Calu3 (cell line): ENCODE data around the gene MYPN. TPM values are rescaled to one million over a fixed set of nuclear protein-coding genes. Genes with fewer than 3 reads are reported as not detected.

Source experiments
- BruUV-seq: library from RNA; stranded (reverse); fragments of 400-500 nt; replicated peaks from 2 replicates; lab custom pipeline; 2021; lab: Mats Ljungman, UMichigan
- CTCF ChIA-PET: fragments of 300-600 bp; sonication (Branson Sonifier 250); formaldehyde crosslinking; loops from one replicate; lab custom pipeline; 2022; ENCODE audit warnings: antibody characterized with exemption; lab: Charles Lee
- DNase-seq: peaks from one replicate; pipeline ENCODE4 v3.0.0; 2022
- H3K27ac Mint-ChIP-seq: one replicate; pipeline ENCODE4 v1.8.0; 2022; ENCODE audit warnings: mixed read lengths; ENCODE audit not compliant: unreplicated experiment
- H3K27me3 Mint-ChIP-seq: one replicate; pipeline ENCODE4 v1.8.0; 2022; ENCODE audit warnings: mixed read lengths; ENCODE audit not compliant: unreplicated experiment
- H3K36me3 Mint-ChIP-seq: one replicate; pipeline ENCODE4 v1.8.0; 2022; ENCODE audit warnings: mild to moderate bottlenecking, moderate library complexity, mixed read lengths; ENCODE audit not compliant: insufficient read depth, unreplicated experiment
- H3K4me1 Mint-ChIP-seq: one replicate; pipeline ENCODE4 v1.8.0; 2022; ENCODE audit warnings: mild to moderate bottlenecking, low read depth, mixed read lengths; ENCODE audit not compliant: unreplicated experiment
- H3K4me3 Mint-ChIP-seq: one replicate; pipeline ENCODE4 v1.8.0; 2022; ENCODE audit warnings: mild to moderate bottlenecking, low read depth, moderate library complexity, mixed read lengths; ENCODE audit not compliant: unreplicated experiment
- H3K9me3 Mint-ChIP-seq: one replicate; pipeline ENCODE4 v1.8.0; 2022; ENCODE audit warnings: low read depth, mixed read lengths; ENCODE audit not compliant: unreplicated experiment
- CTCF ChIP-seq: fragments of 200-600 bp; IDR thresholded peaks from one replicate; pipeline ENCODE4 v1.8.0; 2022; ENCODE audit warnings: antibody characterized with exemption; ENCODE audit not compliant: unreplicated experiment
- intact Hi-C: fragments of 100-400 bp; cut with micrococcal nuclease; formaldehyde crosslinking; loops from one replicate; pipeline ENCODE4 v1.10.0; 2022; ENCODE audit not compliant: unreplicated experiment
- total RNA-seq: library from RNA; stranded (reverse); gene quantifications from 2 replicates; pipeline ENCODE4 v1.2.3, GENCODE V29; 2022

The MYPN gene
- total RNA-seq, 1 experiment from 2014 or later: 0.38 TPM

GRCh38 chr10:68077026-68077425, 32.3 kb upstream of the MYPN start:
- Mint-ChIP-seq H3K36me3 (peaks cover 29% of the 10 kb centered on the region), H3K27me3 (no peaks in the 10 kb centered on the region), H3K4me3 (no peak overlapping the region), H3K27ac (no peak overlapping the region), H3K9me3 (no peaks in the 10 kb centered on the region), H3K4me1 (peaks cover 8% of the 10 kb centered on the region)
- CTCF ChIA-PET: no interaction called here
- BruUV-seq: no TSS peak
- no peak for DNase-seq
- intact Hi-C loops: no loop called here
- TF ChIP-seq CTCF: no peak

DNA sequence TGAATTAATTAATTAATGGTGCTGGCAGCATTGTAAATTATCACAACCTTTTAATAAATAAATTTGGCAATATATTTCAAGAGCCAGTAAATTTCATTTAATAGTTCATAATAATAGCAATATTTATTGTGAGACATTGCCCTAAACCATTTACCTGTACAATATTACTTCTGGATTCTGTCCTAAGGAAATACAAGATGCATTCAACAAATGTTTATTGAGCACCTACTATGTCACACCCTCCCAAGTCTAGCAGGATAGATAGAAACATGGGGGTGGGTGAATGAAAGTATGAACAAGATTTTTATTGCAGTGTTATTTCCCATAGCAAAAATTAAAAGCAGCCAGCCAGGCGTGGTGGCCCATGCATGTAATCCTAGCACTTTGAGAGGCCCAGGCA, 29.9 kb upstream of the MYPN start:
- intact Hi-C loops: no loop called here
- TF ChIP-seq CTCF: no peak
- Mint-ChIP-seq H3K4me1 (peaks cover 8% of the 10 kb centered on the region), H3K4me3 (no peak overlapping the region), H3K27ac (no peak overlapping the region), H3K36me3 (peaks cover 16% of the 10 kb centered on the region), H3K27me3 (no peaks in the 10 kb centered on the region), H3K9me3 (no peaks in the 10 kb centered on the region)
- no peak for DNase-seq
- CTCF ChIA-PET: no interaction called here
- no TSS peak for BruUV-seq

DNA sequence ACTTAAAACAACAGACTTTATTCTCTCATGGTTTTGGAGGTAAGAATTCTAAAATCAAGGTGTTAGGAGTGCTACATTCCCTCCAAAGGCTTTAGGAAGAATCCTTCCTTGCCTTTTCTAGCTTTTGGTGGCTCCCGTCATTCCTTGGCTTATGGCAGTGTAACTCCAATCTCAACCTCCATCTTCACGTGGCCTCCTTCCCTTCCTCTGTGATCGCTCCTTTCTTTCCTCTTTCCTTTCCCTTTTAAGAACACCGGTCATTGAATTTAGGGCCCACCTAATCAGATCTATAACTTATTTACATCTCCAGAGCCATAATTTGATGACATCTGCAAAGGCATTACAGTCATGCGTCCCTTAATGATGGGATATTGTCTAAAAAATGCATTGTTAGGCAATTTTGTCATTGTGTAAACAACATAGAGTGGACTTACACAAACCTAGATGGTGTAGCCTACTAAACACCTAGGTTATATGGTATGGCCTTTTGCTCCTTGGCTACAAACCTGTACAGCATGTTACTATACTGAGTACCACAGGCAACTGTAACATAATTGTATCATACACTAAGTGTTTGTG, 28.3 kb upstream of the MYPN start:
- Mint-ChIP-seq H3K27ac (no peak overlapping the region), H3K4me1 (peaks cover 12% of the 10 kb centered on the region), H3K4me3 (no peak overlapping the region), H3K36me3 (peaks cover 5% of the 10 kb centered on the region), H3K27me3 (no peaks in the 10 kb centered on the region), H3K9me3 (no peaks in the 10 kb centered on the region)
- intact Hi-C loops: loop anchor here (10.0 kb wide), 1 partner anchor 226 kb away; no protein-coding TSS in a partner anchor
- no TSS peak for BruUV-seq
- CTCF ChIA-PET: no interaction called here
- TF ChIP-seq CTCF: no peak
- no peak for DNase-seq

- DNase-seq: no peak
- Mint-ChIP-seq H3K27me3 (no peaks in the 10 kb centered on the region), H3K4me1 (peaks cover 20% of the 10 kb centered on the region), H3K27ac (no peak overlapping the region), H3K36me3 (peaks cover 5% of the 10 kb centered on the region), H3K4me3 (no peak overlapping the region), H3K9me3 (no peaks in the 10 kb centered on the region)
- TF ChIP-seq CTCF: no peak
- CTCF ChIA-PET: interaction anchor here (0.6 kb wide), 1 partner anchor 24 kb away, joined by 3 read pairs; no protein-coding TSS in a partner anchor
- no TSS peak for BruUV-seq
- intact Hi-C loops: loop anchor here (2.0 to 10.0 kb wide), 2 partner anchors 221 to 227 kb away; no protein-coding TSS in a partner anchor
These were observed 27.4 kb upstream of the MYPN start for GRCh38 chr10:68081916-68082315.
